Smooth muscle cell (in vitro differentiated cells): Measurements from ENCODE around the gene MEGF11. TPM values are rescaled to one million over a fixed set of nuclear protein-coding genes. Genes with fewer than 3 reads are reported as not detected.

Source experiments
- DNase-seq: peaks from one replicate; lab custom pipeline; 2025; ENCODE audit not compliant: unreplicated experiment; lab: John Stamatoyannopoulos, UW
- H2AFZ ChIP-seq: fragments of 200-600 bp; sonication (generic); 2 replicates; pipeline ENCODE4 v1.6.0; 2016; ENCODE audit warnings: antibody characterized with exemption, low read depth, mild to moderate bottlenecking
- H3F3A ChIP-seq: fragments of 200-600 bp; sonication (generic); 2 replicates; pipeline ENCODE4 v1.6.0; 2017; ENCODE audit warnings: antibody characterized with exemption, low read depth
- H3K27ac ChIP-seq: fragments of 200-600 bp; sonication (generic); 2 replicates; pipeline ENCODE4 v1.5.1; 2016; ENCODE audit warnings: low read depth, mild to moderate bottlenecking
- H3K27me3 ChIP-seq: fragments of 200-600 bp; sonication (generic); 2 replicates; pipeline ENCODE4 v1.6.1; 2016; ENCODE audit warnings: low read depth, mild to moderate bottlenecking
- H3K36me3 ChIP-seq: fragments of 200-600 bp; sonication (generic); 2 replicates; pipeline ENCODE4 v1.5.1; 2016; ENCODE audit warnings: low read depth
- H3K4me1 ChIP-seq: fragments of 200-600 bp; sonication (generic); 2 replicates; pipeline ENCODE4 v1.5.1; 2016; ENCODE audit warnings: low read depth
- H3K4me2 ChIP-seq: fragments of 200-600 bp; sonication (generic); 2 replicates; pipeline ENCODE4 v1.6.0; 2016; ENCODE audit warnings: mild to moderate bottlenecking
- H3K4me3 ChIP-seq: fragments of 200-600 bp; sonication (generic); 2 replicates; pipeline ENCODE4 v1.5.1; 2016; ENCODE audit warnings: mild to moderate bottlenecking
- H3K79me2 ChIP-seq: fragments of 200-600 bp; sonication (generic); 2 replicates; pipeline ENCODE4 v1.6.0; 2016; ENCODE audit warnings: low read depth, mild to moderate bottlenecking
- H3K9ac ChIP-seq: fragments of 200-600 bp; sonication (generic); 2 replicates; pipeline ENCODE4 v1.6.0; 2016; ENCODE audit warnings: low read depth
- H3K9me3 ChIP-seq: fragments of 200-600 bp; sonication (generic); replicated peaks from 2 replicates; pipeline ENCODE4 v1.5.1; 2016; ENCODE audit warnings: low read depth
- H4K20me1 ChIP-seq: fragments of 200-600 bp; sonication (generic); 2 replicates; pipeline ENCODE4 v1.6.0; 2016; ENCODE audit warnings: low read depth
- CTCF ChIP-seq: fragments of 200-600 bp; sonication (generic); IDR thresholded peaks from 2 replicates; pipeline ENCODE4 v1.5.1; 2017; ENCODE audit warnings: borderline replicate concordance, mild to moderate bottlenecking, antibody characterized with exemption; ENCODE audit not compliant: insufficient read depth, poor library complexity, severe bottlenecking
- WGBS: methylation state at CpG from one replicate; pipeline ENCODE4 v1.1.7; 2016; ENCODE audit warnings: low lambda C conversion rate; 5-methylcytosine and 5-hydroxymethylcytosine counted together
- polyA plus RNA-seq: library from polyadenylated mRNA; unstranded; fragments of >200 nt; fragmentation: Nextera tagmentation; extraction: Ambion mirVana; gene quantifications from 2 replicates; pipeline ENCODE4 v1.2.1, GENCODE V29; 2016
- total RNA-seq: library from RNA; depleted of rRNA; stranded (reverse); fragments of >200 nt; gene quantifications from 2 replicates; pipeline ENCODE4 v1.2.3, GENCODE V29; 2014

MEGF11 gene
- total and polyA plus RNA-seq, 2 experiments from 2014 or later, result 0.08 TPM; not detected in 1

GRCh38 chr15:65956899-65957298 is 296.7 kb downstream of the MEGF11 start:
- no peaks in the 10 kb centered on the region for H3K9me3 ChIP-seq
- no peaks in the 10 kb centered on the region for H3K4me1 ChIP-seq
- no peak overlapping the region for H3K9ac ChIP-seq
- no peaks in the 10 kb centered on the region for H3K79me2 ChIP-seq
- H3K36me3 ChIP-seq, result no peaks in the 10 kb centered on the region
- TF ChIP-seq CTCF, result no peak
- no peaks in the 10 kb centered on the region for H3F3A ChIP-seq
- 90% methylated on average over 3 of the region's 3 CpGs for WGBS
- H3K4me3 ChIP-seq, result no peak overlapping the region
- no peak overlapping the region for H3K27ac ChIP-seq
- no peak for DNase-seq
- H2AFZ ChIP-seq, result no peak overlapping the region
- no peak overlapping the region for H3K4me2 ChIP-seq
- H4K20me1 ChIP-seq, result no peaks in the 10 kb centered on the region
- peaks cover 35% of the 10 kb centered on the region for H3K27me3 ChIP-seq

- H3K79me2 ChIP-seq, result no peaks in the 10 kb centered on the region
- DNase-seq, result no peak
- H3K27me3 ChIP-seq, result peaks cover 29% of the 10 kb centered on the region
- H3K9ac ChIP-seq, result no peak overlapping the region
- 92% methylated on average over 2 of the region's 2 CpGs for WGBS
- no peak overlapping the region for H2AFZ ChIP-seq
- no peak overlapping the region for H3K27ac ChIP-seq
- H3K36me3 ChIP-seq, result no peaks in the 10 kb centered on the region
- H4K20me1 ChIP-seq, result no peaks in the 10 kb centered on the region
- no peak overlapping the region for H3K4me2 ChIP-seq
- TF ChIP-seq CTCF, result no peak
- H3F3A ChIP-seq, result no peaks in the 10 kb centered on the region
- no peaks in the 10 kb centered on the region for H3K9me3 ChIP-seq
- no peak overlapping the region for H3K4me3 ChIP-seq
- no peaks in the 10 kb centered on the region for H3K4me1 ChIP-seq
These were observed 297.2 kb downstream of the MEGF11 start for GRCh38 chr15:65956307-65956706.

DNA sequence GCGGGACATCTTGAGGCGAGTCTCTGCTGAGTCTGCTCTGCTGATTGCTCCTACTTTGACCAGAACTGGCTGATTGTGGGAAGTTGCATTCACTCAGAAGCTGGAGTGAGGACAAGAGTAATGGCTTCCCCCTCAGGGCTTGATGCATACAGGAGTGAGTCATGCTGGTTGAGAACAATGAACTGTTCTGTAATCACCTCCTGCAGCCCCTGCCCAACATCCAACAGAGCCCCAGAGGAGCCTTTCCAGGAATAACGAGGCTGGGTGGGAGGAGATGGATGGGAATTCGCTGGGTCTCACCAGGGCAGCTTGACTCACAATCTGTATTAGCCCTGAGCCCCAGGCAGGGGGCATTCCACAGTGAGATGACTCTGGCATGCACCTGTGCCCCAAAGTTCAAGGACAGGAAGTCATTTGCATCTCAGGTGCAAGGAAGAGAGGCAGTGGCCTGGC is 299.2 kb downstream of the MEGF11 start:
- no peak overlapping the region for H3K4me3 ChIP-seq
- WGBS, result 19% methylated on average over 4 of the region's 4 CpGs
- no peak overlapping the region for H3K4me2 ChIP-seq
- H3K36me3 ChIP-seq, result no peaks in the 10 kb centered on the region
- H2AFZ ChIP-seq, result no peak overlapping the region
- H3K4me1 ChIP-seq, result no peaks in the 10 kb centered on the region
- no peak overlapping the region for H3K27ac ChIP-seq
- no peaks in the 10 kb centered on the region for H3K79me2 ChIP-seq
- H4K20me1 ChIP-seq, result no peaks in the 10 kb centered on the region
- DNase-seq, result no peak
- TF ChIP-seq CTCF, result no peak
- H3K9me3 ChIP-seq, result no peaks in the 10 kb centered on the region
- H3K9ac ChIP-seq, result no peak overlapping the region
- H3K27me3 ChIP-seq, result peaks cover 10% of the 10 kb centered on the region
- H3F3A ChIP-seq, result no peaks in the 10 kb centered on the region

DNA sequence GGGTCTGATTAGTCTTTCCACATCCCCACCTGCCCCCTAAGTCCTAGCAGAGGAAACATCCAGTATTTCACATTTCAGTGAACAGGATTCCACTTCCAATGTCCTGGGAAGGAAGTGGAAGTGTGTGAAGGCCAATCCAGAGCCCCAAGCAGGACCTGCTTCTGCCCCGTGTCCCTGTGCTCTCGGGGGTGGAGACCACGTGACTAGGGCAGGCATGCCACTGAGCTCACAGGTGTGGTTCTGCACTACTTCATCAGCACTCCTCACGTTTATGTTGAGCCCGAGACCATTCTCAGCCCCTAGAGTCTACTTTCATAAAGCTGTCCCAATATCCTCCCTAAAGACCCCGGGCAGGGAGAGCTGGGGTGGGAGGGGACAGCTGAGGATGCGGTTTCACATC is 299.9 kb downstream of the MEGF11 start:
- no peak overlapping the region for H3K4me3 ChIP-seq
- WGBS, result 73% methylated on average over 7 of the region's 7 CpGs
- H3K36me3 ChIP-seq, result no peaks in the 10 kb centered on the region
- peaks cover 6% of the 10 kb centered on the region for H3K27me3 ChIP-seq
- H4K20me1 ChIP-seq, result no peaks in the 10 kb centered on the region
- no peak overlapping the region for H3K9ac ChIP-seq
- no peak overlapping the region for H3K4me2 ChIP-seq
- H3K9me3 ChIP-seq, result no peaks in the 10 kb centered on the region
- TF ChIP-seq CTCF, result no peak
- H3F3A ChIP-seq, result no peaks in the 10 kb centered on the region
- H3K4me1 ChIP-seq, result no peaks in the 10 kb centered on the region
- H3K27ac ChIP-seq, result no peak overlapping the region
- no peaks in the 10 kb centered on the region for H3K79me2 ChIP-seq
- DNase-seq, result no peak
- H2AFZ ChIP-seq, result no peak overlapping the region
